Vagina (tissue), 2 donors: ENCODE measurements around the gene TRIM56.
"Not testable (repeated sequence)": the region's sequence is repeated elsewhere in the genome, so short reads cannot be mapped to it uniquely, and the experiment has no call there.

Source experiments
- POLR2A ChIP-seq, 2 donors: fragments of 450-650 bp; IDR thresholded peaks; one replicate each; pipeline ENCODE4 v1.6.1; 2017; ENCODE audit warnings: antibody characterized with exemption in 2 of 2, mild to moderate bottlenecking in 2 of 2, moderate library complexity in 2 of 2
- POLR2AphosphoS5 ChIP-seq, 2 donors: sonication (generic); formaldehyde crosslinking; IDR thresholded peaks; one replicate each; pipeline ENCODE4 v1.9.0; 2017; ENCODE audit warnings: antibody characterized with exemption in 2 of 2, mild to moderate bottlenecking in 2 of 2, low read depth in 1 of 2; ENCODE audit not compliant: insufficient read depth in 1 of 2
- TF ChIP-seq, protein P1 (sequence below), 3 experiments: fragments of 450-650 bp in 2 of 3; fragments of 200-600 bp in 1 of 3; sonication (generic) in 1 of 3; IDR thresholded peaks; one replicate each; pipeline ENCODE4 v1.5.1; 2017 to 2019; ENCODE audit warnings: antibody characterized with exemption in 3 of 3, mild to moderate bottlenecking in 2 of 3, moderate library complexity in 2 of 3

DNA sequence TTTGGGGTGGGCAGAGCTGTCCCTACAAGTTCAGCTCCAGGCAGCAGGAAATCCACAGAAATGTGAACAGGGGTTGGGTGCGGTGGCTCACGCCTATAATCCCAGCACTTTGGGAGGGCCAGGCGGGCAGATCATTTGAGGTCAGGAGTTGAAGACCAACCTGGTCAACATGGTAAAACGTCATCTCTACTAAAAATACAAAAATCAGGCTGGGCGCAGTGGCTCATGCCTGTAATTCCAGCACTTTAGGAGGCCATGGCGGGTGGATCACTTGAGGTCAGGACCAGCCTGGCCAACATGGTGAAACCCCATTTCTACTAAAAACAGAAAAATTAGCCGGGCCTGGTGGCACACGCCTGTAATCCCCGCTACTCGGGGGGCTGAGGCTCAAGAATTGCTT is 18.4 kb downstream of the TRIM56 start:
- TF ChIP-seq, protein P1, sequence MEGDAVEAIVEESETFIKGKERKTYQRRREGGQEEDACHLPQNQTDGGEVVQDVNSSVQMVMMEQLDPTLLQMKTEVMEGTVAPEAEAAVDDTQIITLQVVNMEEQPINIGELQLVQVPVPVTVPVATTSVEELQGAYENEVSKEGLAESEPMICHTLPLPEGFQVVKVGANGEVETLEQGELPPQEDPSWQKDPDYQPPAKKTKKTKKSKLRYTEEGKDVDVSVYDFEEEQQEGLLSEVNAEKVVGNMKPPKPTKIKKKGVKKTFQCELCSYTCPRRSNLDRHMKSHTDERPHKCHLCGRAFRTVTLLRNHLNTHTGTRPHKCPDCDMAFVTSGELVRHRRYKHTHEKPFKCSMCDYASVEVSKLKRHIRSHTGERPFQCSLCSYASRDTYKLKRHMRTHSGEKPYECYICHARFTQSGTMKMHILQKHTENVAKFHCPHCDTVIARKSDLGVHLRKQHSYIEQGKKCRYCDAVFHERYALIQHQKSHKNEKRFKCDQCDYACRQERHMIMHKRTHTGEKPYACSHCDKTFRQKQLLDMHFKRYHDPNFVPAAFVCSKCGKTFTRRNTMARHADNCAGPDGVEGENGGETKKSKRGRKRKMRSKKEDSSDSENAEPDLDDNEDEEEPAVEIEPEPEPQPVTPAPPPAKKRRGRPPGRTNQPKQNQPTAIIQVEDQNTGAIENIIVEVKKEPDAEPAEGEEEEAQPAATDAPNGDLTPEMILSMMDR (IDR thresholded peaks at IDR 0.05), result not testable (repeated sequence)
- not testable (repeated sequence) for TF ChIP-seq POLR2A (IDR thresholded peaks at IDR 0.05); POLR2AphosphoS5 (IDR thresholded peaks at IDR 0.05; ENCODE audit: insufficient read depth in 1 of 2, low read depth in 1 of 2)
